ENCODE results near the gene NBEAL2. TPM values are rescaled to one million over a fixed set of nuclear protein-coding genes. Genes with fewer than 3 reads are reported as not detected.

The NBEAL2 gene
- total and polyA plus RNA-seq, 2 of the 4 experiments (the other 2 are of a cell fraction) = 2.2 to 12.5 TPM

GRCh38 chr3:47020311-47020710 lies 40.8 kb downstream of the NBEAL2 start:
- Histone ChIP-seq H2BK120ac (ENCODE audit: low read depth, low read length) (no peak overlapping the region), H3K9me1 (ENCODE audit: insufficient read depth, low read length) (peaks cover 34% of the 10 kb centered on the region), H3K27ac (ENCODE audit: insufficient read depth, low read length) (no peak overlapping the region), H3K4ac (ENCODE audit: low read depth, low read length) (no peak overlapping the region), H4K5ac (ENCODE audit: low read depth, low read length) (no peak overlapping the region), H4K8ac (ENCODE audit: low read depth in 2 of 2, low read length in 2 of 2) (no peak overlapping the region), H3K9me3 (ENCODE audit: control insufficient read depth, insufficient read depth, low read length) (no peaks in the 10 kb centered on the region), H2AK5ac (ENCODE audit: low read depth, low read length) (no peak overlapping the region), H2BK15ac (ENCODE audit: low read depth, low read length) (no peak overlapping the region), H3K9ac (ENCODE audit: low read depth, low read length) (no peak overlapping the region), H3K27me3 (ENCODE audit: control insufficient read depth, insufficient read depth, low read length) (no peaks in the 10 kb centered on the region), H2BK5ac (ENCODE audit: low read depth, low read length, poor library complexity, severe bottlenecking) (no peak overlapping the region), H2AK9ac (replicated peaks; ENCODE audit: low read depth, low read length, poor library complexity) (no peak overlapping the region), H2AFZ (replicated peaks; ENCODE audit: low read length, poor library complexity) (no peak overlapping the region), H3K4me3 (ENCODE audit: insufficient read depth, low read depth, low read length) (no peak overlapping the region), H4K91ac (ENCODE audit: insufficient read depth, low read depth, low read length) (no peak overlapping the region), H3K79me1 (ENCODE audit: low read depth in 1 of 2, low read length in 2 of 2) (peaks cover 37 to 87% of the 10 kb centered on the region in 2 experiments), H3K36me3 (ENCODE audit: control insufficient read depth, insufficient read depth, low read length) (peaks cover 17% of the 10 kb centered on the region), H2BK20ac (ENCODE audit: low read depth, low read length) (no peak overlapping the region), H4K20me1 (ENCODE audit: insufficient read depth, low read length) (peaks cover 50% of the 10 kb centered on the region), H3K18ac (ENCODE audit: low read depth, low read length) (no peak overlapping the region), H3K4me1 (ENCODE audit: control insufficient read depth, insufficient read depth, low read length) (peaks cover 21% of the 10 kb centered on the region), H3K4me2 (ENCODE audit: low read depth, low read length) (no peak overlapping the region), H3K23ac (ENCODE audit: low read depth, low read length) (no peak overlapping the region), H3K56ac (ENCODE audit: extremely low read depth, insufficient read depth, low read length) (no peak overlapping the region), H3K14ac (replicated peaks; ENCODE audit: low read depth, low read length) (no peak overlapping the region)
- ATAC-seq (ENCODE audit: low read depth) (no peak), DNase-seq (no peak)
- whole genome bisulfite sequencing, 2 experiments (ENCODE audit: extremely low coverage in 2 of 2, insufficient read length in 1 of 2) = no CpG with 5 or more reads among the region's 4 CpGs
- CTCF ChIA-PET = no interaction called here
- intact Hi-C loops (cut with micrococcal nuclease) (no loop called here), dilution Hi-C loops (cut with HindIII; ENCODE audit: low sequenced_read_pairs, unreplicated experiment) (no loop called here), in situ Hi-C loops (cut with MboI; ENCODE audit: low sequenced_read_pairs) (no loop called here)
- TF ChIP-seq RFX5 (IDR thresholded peaks at IDR 0.05; ENCODE audit: low read depth, low read length) = no peak
- TF ChIP-seq MAFK (IDR thresholded peaks at IDR 0.05; ENCODE audit: low read depth, low read length) = no peak
- TF ChIP-seq, protein P1, sequence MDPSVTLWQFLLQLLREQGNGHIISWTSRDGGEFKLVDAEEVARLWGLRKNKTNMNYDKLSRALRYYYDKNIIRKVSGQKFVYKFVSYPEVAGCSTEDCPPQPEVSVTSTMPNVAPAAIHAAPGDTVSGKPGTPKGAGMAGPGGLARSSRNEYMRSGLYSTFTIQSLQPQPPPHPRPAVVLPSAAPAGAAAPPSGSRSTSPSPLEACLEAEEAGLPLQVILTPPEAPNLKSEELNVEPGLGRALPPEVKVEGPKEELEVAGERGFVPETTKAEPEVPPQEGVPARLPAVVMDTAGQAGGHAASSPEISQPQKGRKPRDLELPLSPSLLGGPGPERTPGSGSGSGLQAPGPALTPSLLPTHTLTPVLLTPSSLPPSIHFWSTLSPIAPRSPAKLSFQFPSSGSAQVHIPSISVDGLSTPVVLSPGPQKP (IDR thresholded peaks at IDR 0.05; ENCODE audit: borderline replicate concordance, low read depth, low read length) = no peak
- no peak for TF ChIP-seq CTCF (conservative IDR thresholded peaks at IDR 0.05; ENCODE audit: low read depth, low read length)
- TF ChIP-seq USF2 (IDR thresholded peaks at IDR 0.05; ENCODE audit: low read depth, low read length) = no peak
- TF ChIP-seq POLR2A (IDR thresholded peaks at IDR 0.05; ENCODE audit: low read depth, low read length) = no peak
- no peak for TF ChIP-seq CEBPB (IDR thresholded peaks at IDR 0.05; ENCODE audit: low read depth, low read length)
- TF ChIP-seq RCOR1 (IDR thresholded peaks at IDR 0.05; ENCODE audit: insufficient replicate concordance, low read length) = no peak
- no TSS peak for BruUV-seq (replicated peaks)
- POLR2A ChIA-PET (ENCODE audit: unreplicated experiment) = no interaction called here
